HG02623 (cell line): ENCODE results near the gene EGR4.

ENCODE experiments used
- ATAC-seq: cut with Tn5 transposase; IDR thresholded peaks from one replicate; pipeline ENCODE4 v1.9.1; 2021; ENCODE audit warnings: moderate library complexity; ENCODE audit not compliant: unreplicated experiment

EGR4 gene

DNA sequence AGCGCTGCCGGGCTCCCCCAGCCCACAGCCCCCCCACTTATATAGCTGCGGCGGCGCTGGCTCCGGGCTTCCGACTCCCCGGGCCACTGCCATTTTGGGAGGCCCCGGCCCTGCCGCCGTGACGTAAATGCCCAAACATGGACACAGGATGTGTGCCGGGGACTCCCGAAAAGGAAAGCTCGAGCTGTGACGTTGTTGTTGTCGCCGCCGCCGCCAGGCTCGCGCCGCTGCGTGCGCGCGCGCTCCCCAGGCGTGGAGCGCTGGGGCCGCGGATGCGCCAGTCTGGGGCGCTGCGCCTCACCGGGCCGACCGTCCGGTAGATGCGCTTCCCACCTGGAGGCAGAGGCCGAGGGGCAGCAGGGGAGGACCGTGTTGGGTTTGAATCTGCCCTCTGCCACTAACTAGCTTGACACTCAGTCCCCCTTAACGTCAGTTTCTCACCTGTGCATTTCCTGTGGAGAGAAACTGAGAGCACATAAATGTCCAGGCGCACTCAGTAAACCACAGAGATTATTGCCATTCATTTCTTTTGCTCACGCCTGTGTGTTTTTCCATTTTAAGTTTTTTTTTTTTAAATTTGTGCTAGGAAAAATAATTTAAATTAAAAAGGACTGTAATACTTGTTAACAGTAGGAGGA lies at the start of gene EGR4:
EGR4 (minus strand) TSS at position 15 of the 638 bp plus-strand sequence. CDS start 231 bp downstream, outside the sequence.
- ATAC-seq, result peak; percentile 88

DNA sequence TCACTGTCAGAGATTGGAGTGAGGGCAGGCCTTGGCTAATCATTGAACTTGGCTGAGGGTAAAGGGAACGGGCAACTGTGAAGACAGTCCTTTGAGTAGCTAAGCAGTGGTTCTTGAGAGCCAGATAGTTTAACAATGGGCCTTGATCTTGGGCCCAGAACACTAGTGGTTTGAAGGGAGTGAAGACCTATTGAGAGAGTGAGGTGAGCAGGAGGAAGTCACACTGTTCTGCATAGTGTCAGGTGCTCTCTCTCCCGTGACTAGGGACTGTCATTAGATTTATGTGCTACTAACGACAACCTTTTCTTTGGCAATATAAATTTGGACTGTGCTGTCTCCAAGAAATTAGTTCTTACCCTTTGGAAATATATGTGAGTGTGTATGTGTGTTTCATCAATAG lies 47.7 kb upstream of the EGR4 start:
- no peak for ATAC-seq

DNA sequence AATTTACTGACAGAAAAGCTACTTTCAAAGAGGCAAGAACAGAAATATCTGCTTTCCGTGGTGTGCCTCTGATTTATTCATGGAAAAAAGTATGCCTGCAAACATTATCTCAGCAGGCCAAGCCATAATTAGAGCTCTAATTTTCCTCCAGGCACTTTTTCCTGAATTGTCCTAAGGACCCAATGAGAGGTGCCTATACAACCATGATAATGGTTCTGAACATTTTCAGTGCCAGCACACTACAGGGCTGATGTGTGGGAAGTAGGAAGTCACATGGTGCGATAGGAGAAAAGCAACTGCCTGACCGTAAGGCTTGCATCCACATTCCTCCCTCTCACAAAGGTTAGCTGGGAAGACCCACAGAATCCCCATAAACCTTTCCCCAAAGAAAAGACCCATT lies 45.9 kb upstream of the EGR4 start:
- no peak for ATAC-seq

DNA sequence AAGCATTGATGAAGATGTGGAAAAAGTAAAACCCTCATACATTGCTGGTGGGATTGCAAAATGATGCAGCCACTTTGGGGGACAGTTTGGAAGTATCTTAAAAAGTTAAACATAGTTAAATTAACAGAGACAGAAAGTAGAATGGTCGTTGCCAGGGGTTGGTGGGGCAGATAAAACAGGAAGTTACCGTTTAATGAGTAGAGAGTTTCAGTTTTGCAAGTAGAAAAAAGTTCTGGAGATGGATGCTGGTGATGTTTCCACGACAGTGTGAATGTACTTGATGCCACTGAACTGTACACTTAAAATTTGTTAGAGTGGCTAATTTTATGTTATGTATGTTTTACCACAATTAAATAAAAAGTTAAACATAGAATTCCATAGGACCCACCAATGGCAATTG lies 44.5 kb upstream of the EGR4 start:
- no peak for ATAC-seq

DNA sequence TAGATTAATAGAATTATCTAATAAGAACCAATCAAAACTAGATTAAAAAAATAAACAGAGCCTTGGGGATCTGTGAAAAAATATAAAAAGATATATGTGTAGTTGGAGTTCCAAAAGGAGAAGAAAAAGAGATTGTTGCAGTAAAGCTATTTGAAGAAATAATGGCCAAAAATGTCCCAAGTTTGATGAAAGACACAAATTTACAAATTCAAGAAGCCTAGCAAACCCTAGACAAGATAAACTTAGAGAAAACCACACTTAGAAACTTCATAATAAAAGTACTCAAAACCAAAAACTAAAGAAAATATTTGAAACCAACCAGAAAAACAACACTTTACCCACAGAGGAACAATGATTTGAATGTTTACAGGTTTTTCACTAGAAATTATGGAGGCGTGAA lies 41.3 kb upstream of the EGR4 start:
- ATAC-seq, result no peak

DNA sequence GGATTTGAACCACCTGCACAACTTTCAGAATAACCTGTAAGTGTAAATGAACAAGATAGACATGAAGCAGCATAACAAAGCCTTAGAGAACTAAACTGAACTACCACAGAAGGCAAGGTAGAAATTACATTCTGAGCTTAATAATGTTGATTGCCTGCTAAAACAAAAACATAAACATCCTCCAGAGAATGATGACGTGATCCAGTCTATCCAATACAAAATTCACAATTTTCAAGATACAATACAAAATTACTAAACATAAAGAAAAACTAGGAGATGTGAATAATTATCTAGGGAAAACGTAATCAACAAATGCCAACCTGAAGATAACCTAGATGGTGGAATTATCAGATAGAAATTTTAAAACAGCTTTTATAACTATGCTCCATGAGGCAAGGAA lies 40.7 kb upstream of the EGR4 start:
- ATAC-seq, result no peak

DNA sequence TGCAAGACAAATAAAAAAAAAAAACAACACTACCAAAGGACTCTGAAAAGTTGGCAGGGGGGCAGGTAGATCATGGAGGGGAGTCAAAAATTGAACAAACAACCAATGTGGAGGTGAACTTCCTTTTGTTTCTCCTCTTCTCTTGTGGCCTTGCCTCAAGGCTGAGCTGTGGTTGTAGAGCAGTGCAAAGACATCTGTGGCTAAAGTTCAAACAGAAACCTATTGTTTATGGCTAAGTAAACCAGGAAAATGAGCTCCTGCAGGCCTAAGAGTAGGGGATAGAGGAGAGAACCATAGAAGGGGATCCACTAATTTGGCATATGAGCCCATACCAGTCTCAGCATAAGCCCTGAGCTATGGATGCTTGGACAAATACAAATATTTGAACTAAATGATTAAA lies 40.2 kb upstream of the EGR4 start:
- no peak for ATAC-seq

DNA sequence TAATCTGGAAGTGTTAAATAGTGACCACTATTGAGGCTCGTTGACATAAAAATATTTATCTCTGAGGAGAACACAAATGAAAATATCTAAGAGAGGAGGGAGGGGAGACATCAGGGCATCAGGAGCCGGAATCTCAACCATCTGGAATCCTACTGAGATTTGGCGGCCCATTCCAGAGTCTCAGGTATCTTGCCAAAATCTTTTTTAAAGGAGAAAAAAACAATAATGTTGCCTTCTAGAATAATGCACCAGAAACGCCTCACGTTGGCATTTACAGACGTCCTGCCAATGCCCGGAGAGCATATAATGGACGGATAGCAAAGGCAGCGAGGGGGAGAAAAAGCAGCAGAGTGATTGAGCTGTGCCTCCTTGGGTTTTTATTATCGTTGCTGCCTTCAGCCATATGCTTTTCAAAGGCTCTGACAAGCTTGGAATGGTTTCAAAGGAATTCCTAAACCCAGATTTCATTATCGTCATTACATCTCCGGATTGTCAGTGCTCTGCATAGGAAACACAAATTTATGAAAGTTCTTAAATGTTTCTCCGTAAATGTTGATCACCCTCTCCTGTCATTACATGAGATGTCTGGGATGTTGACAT lies 30.9 kb upstream of the EGR4 start:
- ATAC-seq, result no peak

DNA sequence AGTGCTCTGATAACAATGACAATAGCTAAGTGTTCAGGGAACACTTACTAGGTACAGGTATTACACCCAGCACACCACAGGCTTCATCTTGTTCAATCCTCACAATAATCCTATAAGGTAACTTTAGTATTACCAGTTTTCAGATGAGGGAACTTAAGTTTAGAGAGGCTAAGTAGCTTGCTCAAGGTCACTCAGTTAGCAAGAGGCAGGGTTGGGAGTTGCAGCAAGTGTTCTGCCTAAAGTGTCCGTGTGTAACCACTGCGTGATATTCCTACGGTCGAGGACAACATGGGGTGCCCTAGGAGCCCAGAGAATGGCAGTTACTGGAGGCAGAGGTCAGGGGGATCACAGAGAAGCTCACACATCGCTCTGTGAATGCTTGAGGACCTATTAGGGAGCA lies 30.2 kb upstream of the EGR4 start:
- no peak for ATAC-seq

DNA sequence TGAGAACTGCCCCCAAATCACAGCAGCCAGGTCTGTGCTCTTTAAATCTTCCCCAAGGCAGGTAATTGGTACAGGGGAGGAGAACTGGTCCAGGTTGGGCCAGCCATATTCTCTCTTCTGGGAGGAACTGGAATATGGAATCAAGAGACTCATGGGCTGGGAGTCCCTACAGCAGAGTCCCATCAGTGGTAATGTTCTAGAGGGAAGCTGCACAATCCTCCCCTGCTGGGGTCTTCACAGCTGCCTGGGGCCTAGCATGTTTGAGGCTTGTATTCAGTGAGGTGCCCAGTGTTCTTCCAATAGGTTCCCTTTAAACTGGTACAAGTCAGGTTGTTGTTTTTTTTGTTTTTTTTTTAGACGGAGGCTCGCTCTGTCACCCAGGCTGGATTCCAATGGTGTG lies 21.1 kb upstream of the EGR4 start:
- ATAC-seq, result no peak

DNA sequence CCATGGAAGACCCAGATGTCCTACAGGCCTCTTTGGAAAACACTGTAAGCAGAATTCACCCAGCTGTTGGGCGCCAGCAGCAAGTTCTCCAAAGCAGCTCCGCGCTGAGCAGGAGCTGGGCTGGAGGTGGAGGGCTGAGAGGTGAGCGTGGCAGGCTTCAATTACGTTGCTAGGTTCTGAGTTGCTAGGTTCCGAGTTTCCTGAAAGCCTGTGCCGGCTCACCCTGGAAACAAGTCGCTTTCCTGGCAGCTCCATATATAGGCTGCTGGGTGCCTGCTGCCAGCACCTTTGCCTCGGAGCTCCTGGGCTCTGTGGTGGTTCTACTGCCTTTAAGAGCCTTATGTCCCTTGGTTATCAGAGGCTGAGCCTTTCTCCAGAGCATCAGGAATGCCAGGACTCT lies 14.4 kb upstream of the EGR4 start:
- ATAC-seq, result no peak

DNA sequence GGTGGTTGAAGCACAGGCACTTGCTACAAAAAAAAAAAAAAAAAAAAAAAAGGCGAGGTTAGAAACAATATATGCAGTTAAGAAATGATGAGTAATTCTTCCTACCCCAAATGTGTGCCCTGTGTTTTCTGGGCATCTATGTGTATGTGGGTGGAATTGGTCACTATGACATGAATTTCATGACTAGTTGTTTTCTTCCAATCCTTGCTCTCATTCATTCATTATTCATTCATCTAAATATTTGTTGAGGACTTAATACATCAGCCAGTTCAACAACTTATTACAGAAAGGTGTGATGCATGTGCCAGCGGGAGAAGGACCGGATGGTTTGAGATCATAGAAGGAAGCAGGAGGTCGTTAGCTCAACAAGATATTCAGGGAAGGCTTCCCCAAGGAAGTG lies 8.3 kb upstream of the EGR4 start:
- no peak for ATAC-seq

DNA sequence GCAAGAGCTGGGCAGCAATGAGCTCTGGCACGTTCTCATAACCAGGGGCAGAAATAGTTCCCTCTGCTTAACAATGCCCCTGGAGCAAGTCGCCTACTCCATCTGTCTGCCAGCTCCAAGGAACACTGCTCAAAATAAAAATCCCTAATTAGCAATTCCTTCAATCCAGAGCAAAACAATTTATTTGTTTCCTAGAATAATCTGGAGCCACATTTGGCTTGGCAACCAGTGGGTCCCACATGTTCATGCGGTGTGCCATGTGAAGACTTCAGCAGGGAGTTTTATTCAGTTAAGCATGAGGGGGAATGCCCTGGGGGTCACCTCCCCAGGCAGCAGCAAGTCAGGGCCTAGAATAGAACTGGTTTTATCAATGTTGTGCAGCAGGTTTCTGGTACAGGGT lies 7.6 kb upstream of the EGR4 start:
- ATAC-seq, result no peak

DNA sequence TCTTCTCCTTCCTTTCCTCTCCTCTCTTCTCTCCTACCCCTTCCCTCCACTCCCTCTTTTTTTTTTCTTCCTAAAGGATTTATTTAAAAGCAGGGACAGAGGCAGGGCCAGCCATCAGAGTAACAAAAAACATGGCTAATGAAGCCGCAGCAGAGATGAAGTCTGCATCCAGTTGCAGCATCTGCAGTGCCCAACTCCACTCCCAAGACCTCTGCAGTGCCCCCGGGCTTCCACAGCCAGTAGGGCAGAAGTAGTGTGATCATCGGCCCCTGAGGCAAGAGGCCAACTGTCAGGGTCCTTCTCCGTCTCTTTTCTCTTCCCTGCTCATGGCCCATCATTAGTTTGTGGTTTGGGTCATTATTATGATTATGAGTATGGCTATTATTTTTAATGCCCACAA lies 4.2 kb upstream of the EGR4 start:
- ATAC-seq, result no peak

DNA sequence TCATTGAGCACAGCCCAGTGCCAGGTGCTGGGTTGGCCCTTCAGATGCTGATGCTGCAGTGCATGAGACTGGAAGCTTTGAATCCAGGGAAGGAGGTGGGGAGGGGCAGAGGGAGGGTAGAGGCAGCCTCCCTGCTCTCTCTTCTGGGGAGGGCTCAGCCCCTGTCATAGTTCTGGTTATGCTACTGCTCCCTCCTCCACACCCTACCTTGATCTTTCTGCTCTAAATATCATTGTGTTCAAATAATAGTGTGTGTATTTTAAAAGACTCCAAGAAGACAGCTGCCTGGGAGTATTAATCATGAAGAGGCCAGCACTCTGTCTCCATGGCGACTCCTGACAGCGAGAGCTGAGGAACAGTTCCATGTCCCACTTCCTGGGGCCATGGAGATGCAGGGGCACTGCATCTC lies 3.8 kb upstream of the EGR4 start:
- no peak for ATAC-seq

DNA sequence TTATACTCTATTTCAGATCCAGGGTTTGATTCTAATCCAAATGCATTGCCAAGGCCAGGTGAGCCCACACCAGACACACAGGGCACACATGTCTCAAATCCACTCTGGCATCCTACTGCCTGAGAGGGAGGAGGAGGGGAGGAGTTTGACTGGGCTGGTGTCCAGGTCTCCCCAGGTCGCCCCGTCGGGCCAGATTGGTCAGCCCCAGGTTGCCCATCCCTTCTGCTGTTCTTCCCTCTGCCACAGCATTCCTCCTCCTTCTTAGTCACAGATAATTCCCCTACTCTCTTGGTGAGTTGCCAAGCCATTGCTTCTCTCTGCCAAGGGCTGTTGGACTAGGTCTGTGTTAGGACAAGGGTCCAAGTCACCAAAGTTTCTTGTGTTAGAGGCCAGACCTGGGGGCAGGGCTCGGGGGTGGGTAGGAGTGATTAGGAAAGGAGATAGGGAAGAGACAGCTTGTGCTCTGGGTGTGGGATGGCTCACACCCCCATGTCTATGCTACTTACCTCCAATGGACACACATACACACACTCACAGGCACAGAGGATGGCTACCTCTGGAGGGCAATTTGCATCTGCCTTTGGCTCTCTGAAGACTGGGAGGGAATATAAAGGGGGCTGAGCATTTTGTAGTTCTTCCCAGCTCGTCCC lies 2.5 kb upstream of the EGR4 start:
- no peak for ATAC-seq

DNA sequence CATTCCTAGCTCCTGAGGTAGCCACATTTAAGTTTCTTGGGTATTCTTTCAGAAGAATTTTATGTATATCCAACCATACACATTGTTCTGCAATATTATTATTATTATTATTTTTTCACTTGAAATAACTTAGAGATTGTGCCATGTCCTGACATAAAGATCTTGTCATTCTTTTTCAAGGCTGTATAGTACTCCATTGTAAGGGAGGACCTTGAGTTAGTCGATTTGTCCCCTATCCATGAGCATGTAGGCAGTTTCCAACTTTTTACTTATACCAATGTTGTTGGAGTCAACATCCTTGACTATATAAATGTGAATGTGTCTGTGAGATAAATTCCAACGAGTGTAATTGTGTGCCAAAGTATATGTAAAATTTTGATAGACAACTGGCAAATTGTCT lies 891 bp upstream of the EGR4 start:
- ATAC-seq, result no peak

DNA sequence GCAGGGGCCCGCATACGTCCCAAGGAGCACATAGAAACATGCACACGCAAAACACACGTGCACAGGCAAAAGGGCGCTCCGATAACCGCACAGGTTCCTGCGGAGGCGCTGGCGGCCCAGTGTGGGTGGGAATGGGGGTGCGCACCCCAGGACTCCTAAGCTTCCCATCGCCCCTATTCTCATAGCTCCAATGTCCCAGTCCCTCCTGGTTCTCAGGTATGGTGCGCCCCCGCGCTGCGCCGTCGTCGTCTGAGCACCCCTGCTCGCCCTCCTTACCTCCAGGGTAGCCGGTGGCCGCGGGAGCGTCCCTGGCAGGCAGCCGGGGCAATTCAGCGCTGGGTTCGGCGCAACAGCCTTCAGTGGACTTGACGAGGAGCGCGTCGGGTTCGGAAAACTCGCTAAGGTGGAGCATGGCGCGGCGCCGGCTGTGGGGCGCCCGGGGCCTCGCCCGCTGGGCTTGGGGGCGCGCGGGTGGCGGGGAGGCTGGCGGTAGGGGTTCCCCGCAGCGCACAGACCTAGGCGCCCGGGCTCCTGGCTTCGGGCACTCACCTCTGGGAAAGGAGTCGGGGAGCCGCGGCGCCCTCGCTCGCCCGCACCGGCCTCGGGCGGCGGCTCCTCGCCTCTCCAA lies 328 bp downstream of the EGR4 start:
- peak; percentile 3 for ATAC-seq

DNA sequence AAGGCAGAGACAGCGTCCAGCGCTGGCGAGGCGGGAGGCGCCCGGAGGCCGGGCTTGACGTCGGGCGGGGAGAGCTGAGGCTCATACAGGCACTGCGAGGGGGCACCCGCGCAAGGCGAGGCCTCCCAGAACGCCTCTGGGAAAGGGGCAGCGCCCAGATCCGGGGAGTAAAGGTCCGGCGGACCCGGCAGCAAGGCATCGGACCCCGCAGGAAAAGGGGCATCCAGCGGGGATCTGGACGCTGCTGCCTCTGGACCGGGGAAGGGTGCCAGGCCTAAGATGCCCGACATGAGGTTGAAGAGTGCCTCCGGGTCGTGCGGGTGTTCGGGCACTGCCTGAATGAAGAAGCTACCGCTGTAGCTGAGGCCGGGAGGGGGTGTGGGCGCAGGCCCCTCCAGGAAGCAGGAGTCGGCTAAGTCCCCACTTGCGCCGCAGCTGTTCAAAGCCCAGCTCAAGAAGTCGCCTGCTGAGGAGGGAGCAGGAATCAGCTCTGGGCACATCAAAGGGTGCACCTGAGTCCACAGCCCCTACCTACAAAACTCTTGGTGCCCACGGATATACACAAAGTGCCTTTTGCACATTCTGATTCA lies 937 bp downstream of the EGR4 start:
- no peak for ATAC-seq

DNA sequence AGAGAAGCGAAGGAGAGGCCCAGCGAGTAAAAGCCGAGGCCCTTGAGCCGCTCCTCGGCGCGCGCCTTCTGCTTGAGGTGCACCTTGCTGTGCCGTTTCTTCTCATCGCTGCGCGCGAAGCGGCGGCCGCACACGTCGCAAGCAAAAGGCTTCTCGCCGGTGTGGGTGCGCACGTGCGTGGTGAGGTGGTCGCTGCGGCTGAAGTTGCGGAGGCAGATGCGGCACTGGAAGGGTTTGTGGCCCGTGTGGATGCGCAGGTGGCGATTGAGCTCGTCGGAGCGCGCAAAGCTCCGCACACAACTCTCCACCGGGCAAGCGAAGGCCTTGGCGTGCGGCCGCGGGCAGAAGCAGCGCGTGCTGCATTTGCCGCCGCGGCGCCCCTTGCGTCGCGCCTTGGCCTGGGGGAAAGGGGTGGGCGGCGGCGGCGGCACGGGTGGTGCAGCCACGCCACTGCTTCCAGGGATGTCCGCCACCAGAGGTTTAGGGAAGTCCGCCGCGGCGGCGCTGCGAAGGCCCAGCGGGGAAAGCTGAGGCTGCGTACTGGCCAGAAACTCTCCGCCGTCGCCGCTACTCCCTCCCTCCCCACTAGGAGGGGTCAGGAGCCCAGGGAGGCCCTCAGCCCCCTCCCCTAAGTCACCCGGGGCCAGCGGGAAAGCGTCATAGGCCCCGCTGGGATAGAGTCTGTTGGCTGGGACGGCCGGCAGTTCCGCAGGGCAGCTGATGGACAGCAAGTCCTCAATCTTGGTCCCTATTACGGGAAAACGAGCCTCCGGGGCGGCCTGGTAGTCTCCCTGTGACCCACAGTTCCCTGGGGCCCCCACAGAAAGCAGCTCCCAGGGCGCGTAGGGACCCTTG lies 1.7 kb downstream of the EGR4 start:
- ATAC-seq, result no peak

DNA sequence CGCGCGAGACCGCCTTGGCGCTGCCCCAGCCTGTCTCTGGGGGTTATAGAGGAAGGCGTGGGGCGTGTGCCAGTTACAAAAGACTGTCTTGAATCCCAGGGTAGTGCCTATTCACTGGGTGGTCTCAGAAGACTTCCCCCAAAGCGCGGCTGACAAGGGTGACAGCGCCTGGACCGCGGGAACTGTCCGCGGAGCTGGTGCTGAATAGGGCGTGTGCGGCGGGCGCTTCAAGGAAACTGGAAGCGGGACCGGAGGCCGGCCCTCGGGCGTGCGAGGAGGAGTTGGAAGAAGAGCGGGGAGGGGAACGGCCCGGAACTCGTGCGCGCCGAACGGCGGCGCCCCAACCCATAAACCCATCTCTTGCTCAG lies 2.3 kb downstream of the EGR4 start:
- no peak for ATAC-seq
